ENCODE results near the gene SOX1.

Gene SOX1

GRCh38 chr13:112103961-112104880 is 37.3 kb downstream of the SOX1 start:
- TF ChIP-seq TAF1 (IDR thresholded peaks at IDR 0.05; ENCODE audit: low read depth, low read length) (no peak), POLR2A (IDR thresholded peaks at IDR 0.05; ENCODE audit: low read depth, low read length) (no peak), POLR2AphosphoS5 (IDR thresholded peaks at IDR 0.05; ENCODE audit: low read depth, low read length) (no peak), SPI1 (IDR thresholded peaks at IDR 0.05; ENCODE audit: low read depth, low read length) (no peak), POU2F2 (IDR thresholded peaks at IDR 0.05; ENCODE audit: low read depth, low read length) (no peak), PAX5 (IDR thresholded peaks at IDR 0.05; ENCODE audit: insufficient read depth, low read length, severe bottlenecking) (no peak)
- DNase-seq (ENCODE audit: insufficient read length, low spot score), result no peak
- no peak for FAIRE-seq

- no peak for FAIRE-seq
- no peak for DNase-seq (ENCODE audit: insufficient read length, low spot score)
- TF ChIP-seq POLR2A (IDR thresholded peaks at IDR 0.05; ENCODE audit: low read depth, low read length) (no peak), TAF1 (IDR thresholded peaks at IDR 0.05; ENCODE audit: low read depth, low read length) (no peak), SPI1 (IDR thresholded peaks at IDR 0.05; ENCODE audit: low read depth, low read length) (no peak), POLR2AphosphoS5 (IDR thresholded peaks at IDR 0.05; ENCODE audit: low read depth, low read length) (no peak), POU2F2 (IDR thresholded peaks at IDR 0.05; ENCODE audit: low read depth, low read length) (no peak), PAX5 (IDR thresholded peaks at IDR 0.05; ENCODE audit: insufficient read depth, low read length, severe bottlenecking) (no peak)
These were observed 37.9 kb downstream of the SOX1 start for GRCh38 chr13:112104881-112105234.

- FAIRE-seq, result no peak
- DNase-seq (ENCODE audit: insufficient read length, low spot score), result no peak
- TF ChIP-seq PAX5 (IDR thresholded peaks at IDR 0.05; ENCODE audit: insufficient read depth, low read length, severe bottlenecking) (no peak), POLR2A (IDR thresholded peaks at IDR 0.05; ENCODE audit: low read depth, low read length) (no peak), POLR2AphosphoS5 (IDR thresholded peaks at IDR 0.05; ENCODE audit: low read depth, low read length) (no peak), TAF1 (IDR thresholded peaks at IDR 0.05; ENCODE audit: low read depth, low read length) (no peak), SPI1 (IDR thresholded peaks at IDR 0.05; ENCODE audit: low read depth, low read length) (no peak)
These were observed 38.3 kb downstream of the SOX1 start for GRCh38 chr13:112105244-112105681.

- no peak for TF ChIP-seq SPI1 (IDR thresholded peaks at IDR 0.05; ENCODE audit: low read depth, low read length)
- TF ChIP-seq POU2F2 (IDR thresholded peaks at IDR 0.05; ENCODE audit: low read depth, low read length), result no peak
- no peak for TF ChIP-seq TAF1 (IDR thresholded peaks at IDR 0.05; ENCODE audit: low read depth, low read length)
- no peak for TF ChIP-seq PAX5 (IDR thresholded peaks at IDR 0.05; ENCODE audit: insufficient read depth, low read length, severe bottlenecking)
- no peak for TF ChIP-seq POLR2AphosphoS5 (IDR thresholded peaks at IDR 0.05; ENCODE audit: low read depth, low read length)
- TF ChIP-seq POLR2A (IDR thresholded peaks at IDR 0.05; ENCODE audit: low read depth, low read length), result no peak
- DNase-seq (ENCODE audit: insufficient read length, low spot score) (no peak), FAIRE-seq (no peak)
These were observed 38.9 kb downstream of the SOX1 start for GRCh38 chr13:112105892-112106291.

- TF ChIP-seq POLR2AphosphoS5 (IDR thresholded peaks at IDR 0.05; ENCODE audit: low read depth, low read length) (no peak), POLR2A (IDR thresholded peaks at IDR 0.05; ENCODE audit: low read depth, low read length) (no peak), POU2F2 (IDR thresholded peaks at IDR 0.05; ENCODE audit: low read depth, low read length) (no peak), SPI1 (IDR thresholded peaks at IDR 0.05; ENCODE audit: low read depth, low read length) (no peak), TAF1 (IDR thresholded peaks at IDR 0.05; ENCODE audit: low read depth, low read length) (no peak), PAX5 (IDR thresholded peaks at IDR 0.05; ENCODE audit: insufficient read depth, low read length, severe bottlenecking) (no peak)
- FAIRE-seq (no peak), DNase-seq (ENCODE audit: insufficient read length, low spot score) (no peak)
These were observed 39.7 kb downstream of the SOX1 start for GRCh38 chr13:112106478-112107141.

GRCh38 chr13:112107289-112107688 is 40.3 kb downstream of the SOX1 start:
- no peak for TF ChIP-seq TAF1 (IDR thresholded peaks at IDR 0.05; ENCODE audit: low read depth, low read length)
- TF ChIP-seq POLR2AphosphoS5 (IDR thresholded peaks at IDR 0.05; ENCODE audit: low read depth, low read length), result no peak
- no peak for TF ChIP-seq POU2F2 (IDR thresholded peaks at IDR 0.05; ENCODE audit: low read depth, low read length)
- TF ChIP-seq SPI1 (IDR thresholded peaks at IDR 0.05; ENCODE audit: low read depth, low read length), result no peak
- no peak for TF ChIP-seq POLR2A (IDR thresholded peaks at IDR 0.05; ENCODE audit: low read depth, low read length)
- TF ChIP-seq PAX5 (IDR thresholded peaks at IDR 0.05; ENCODE audit: insufficient read depth, low read length, severe bottlenecking), result no peak
- FAIRE-seq (no peak), DNase-seq (ENCODE audit: insufficient read length, low spot score) (no peak)

- no peak for FAIRE-seq
These were observed 43.5 kb downstream of the SOX1 start for GRCh38 chr13:112110479-112110878.

GRCh38 chr13:112111239-112111857 is 44.4 kb downstream of the SOX1 start:
- FAIRE-seq, result no peak
- DNase-seq (ENCODE audit: insufficient read length, low spot score), result no peak
- no peak for TF ChIP-seq POLR2AphosphoS5 (IDR thresholded peaks at IDR 0.05; ENCODE audit: low read depth, low read length)
- TF ChIP-seq TAF1 (IDR thresholded peaks at IDR 0.05; ENCODE audit: low read depth, low read length), result no peak
- TF ChIP-seq POU2F2 (IDR thresholded peaks at IDR 0.05; ENCODE audit: low read depth, low read length), result no peak
- TF ChIP-seq POLR2A (IDR thresholded peaks at IDR 0.05; ENCODE audit: low read depth, low read length), result no peak

More at GRCh38 chr13:112110479-112110878, 43.5 kb downstream of the SOX1 start:
- DNase-seq (ENCODE audit: insufficient read length, low spot score), result no peak
- no peak for TF ChIP-seq POU2F2 (IDR thresholded peaks at IDR 0.05; ENCODE audit: low read depth, low read length)
- TF ChIP-seq PAX5 (IDR thresholded peaks at IDR 0.05; ENCODE audit: insufficient read depth, low read length, severe bottlenecking), result no peak
- no peak for TF ChIP-seq POLR2AphosphoS5 (IDR thresholded peaks at IDR 0.05; ENCODE audit: low read depth, low read length)
- no peak for TF ChIP-seq POLR2A (IDR thresholded peaks at IDR 0.05; ENCODE audit: low read depth, low read length)
- TF ChIP-seq SPI1 (IDR thresholded peaks at IDR 0.05; ENCODE audit: low read depth, low read length), result no peak
- no peak for TF ChIP-seq TAF1 (IDR thresholded peaks at IDR 0.05; ENCODE audit: low read depth, low read length)
